Tibial nerve (tissue), 4 donors: Measurements from ENCODE around the gene CRISPLD2. TPM values are rescaled to one million over a fixed set of nuclear protein-coding genes. Genes with fewer than 3 reads are reported as not detected.

Experiments used
- total RNA-seq, 4 donors: library from RNA; depleted of rRNA; stranded (reverse); fragments of >200 nt; gene quantifications; one replicate each; pipeline ENCODE4 v1.1.0, GENCODE V29; 2016

The CRISPLD2 gene
- total RNA-seq, 4 donors from 2014 or later, result 136 to 232 (median 207) TPM

Other genes starting within 250 kb of the CRISPLD2 start
- gene COTL1, start 201.9 kb upstream of the CRISPLD2 start, total RNA-seq, result 10 to 100 TPM; 29.9 to 84.9 (median 52.6) TPM
- 10 to 100 TPM; 60.1 to 75.3 (median 66.0) TPM for gene KLHL36, start 171.5 kb upstream of the CRISPLD2 start, total RNA-seq
- gene USP10, start 120.0 kb upstream of the CRISPLD2 start, total RNA-seq, result 10 to 100 TPM; 31.7 to 56.1 (median 43.2) TPM
- gene ZDHHC7, start 191.6 kb downstream of the CRISPLD2 start, total RNA-seq, result 10 to 100 TPM; 58.1 to 75.6 (median 62.6) TPM
- gene KIAA0513, start 207.8 kb downstream of the CRISPLD2 start, total RNA-seq, result 10 to 100 TPM in 1 of 4 donors, 1 to 10 TPM in 3; 6.9 to 13.8 (median 8.1) TPM